ENCODE data around the gene CPVL. TPM values are rescaled to one million over a fixed set of nuclear protein-coding genes. Genes with fewer than 3 reads are reported as not detected.
A peak's percentile ranks its signal among the peaks of the same experiment; 100 is the strongest.

Gene CPVL
- total RNA-seq, 3 donors from 2014 or later (not counting 1 experiment from before 2014, with no cell fraction given): 4.9 to 11.6 (median 9.8) TPM

- no peak for TF ChIP-seq CTCF (IDR thresholded peaks at IDR 0.05)
- Histone ChIP-seq H3K9me3 (ENCODE audit: control insufficient read depth, insufficient read depth, low read length) (no peaks in the 10 kb centered on the region), H3K4me3 (ENCODE audit: low read length) (no peak within 1 kb of the TSS), H3K4me1 (ENCODE audit: control insufficient read depth, insufficient read depth, low read length) (peaks cover 34% of the 10 kb centered on the region), H3K27ac (ENCODE audit: low read length) (no peak within 1 kb of the TSS), H3K36me3 (ENCODE audit: control insufficient read depth, insufficient read depth, low read length) (no peaks in the 10 kb centered on the region), H3K27me3 (ENCODE audit: control insufficient read depth, insufficient read depth, low read length) (peaks cover 35% of the 10 kb centered on the region)
- Mint-ChIP-seq H3K27me3 (ENCODE audit: low read depth in 2 of 2) (peaks cover 39 to 45% of the 10 kb centered on the region in 2 donors), H3K4me3 (peak within 1 kb of the TSS; percentile 79), H3K9me3 (no peaks in the 10 kb centered on the region), H3K27ac (no peak within 1 kb of the TSS), H3K4me1 (peaks cover 14 to 17% of the 10 kb centered on the region in 2 donors), H3K36me3 (no peaks in the 10 kb centered on the region)
- DNase-seq: no peak
- 15% methylated on average over 66 of the region's 66 CpGs for WGBS (ENCODE audit: insufficient coverage)
- peak in 1 of 3 donors; percentile 23 for ATAC-seq
- intact Hi-C loops (cut with micrococcal nuclease): no loop called here
Observed at GRCh38 chr7:28958235-28958979, 187.9 kb downstream of the CPVL start, which contains the start of gene TRIL. TRIL (minus strand) TSS chr7:28958330; CDS start chr7:28958046, 284 bp downstream.

DNA sequence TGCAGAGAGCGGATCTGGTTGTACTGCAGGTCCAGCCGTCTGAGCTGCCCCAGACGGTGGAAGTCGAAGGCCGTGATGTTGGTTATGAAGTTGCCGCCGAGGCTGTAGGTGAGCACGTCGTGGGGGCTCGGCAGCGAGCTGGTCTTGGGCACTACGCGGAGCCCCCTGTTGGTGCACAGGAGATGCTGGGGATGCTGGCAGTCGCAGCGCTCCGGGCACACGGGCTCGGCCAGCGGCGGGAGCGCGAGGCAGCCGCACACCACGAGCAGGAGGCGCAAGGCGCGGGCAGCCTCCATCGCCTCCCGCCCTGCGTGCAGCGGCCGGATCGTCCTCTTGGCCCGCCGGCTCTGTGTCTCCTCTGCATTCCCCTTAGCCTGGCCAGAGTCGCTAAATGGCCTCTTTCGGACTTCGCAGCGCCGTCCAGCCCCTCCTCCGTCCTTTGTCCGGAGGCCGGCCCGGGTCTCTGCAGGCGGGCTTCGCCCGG is 188.5 kb downstream of the CPVL start:
- Histone ChIP-seq H3K27me3 (ENCODE audit: control insufficient read depth, insufficient read depth, low read length) (peaks cover 40% of the 10 kb centered on the region), H3K27ac (ENCODE audit: low read length) (no peak overlapping the region), H3K36me3 (ENCODE audit: control insufficient read depth, insufficient read depth, low read length) (no peaks in the 10 kb centered on the region), H3K4me1 (ENCODE audit: control insufficient read depth, insufficient read depth, low read length) (peaks cover 34% of the 10 kb centered on the region), H3K9me3 (ENCODE audit: control insufficient read depth, insufficient read depth, low read length) (no peaks in the 10 kb centered on the region), H3K4me3 (ENCODE audit: low read length) (no peak overlapping the region)
- intact Hi-C loops (cut with micrococcal nuclease): no loop called here
- no peaks in the 10 kb centered on the region for H3K36me3 Mint-ChIP-seq
- no peak for ATAC-seq
- H3K4me1 Mint-ChIP-seq: peaks cover 14 to 17% of the 10 kb centered on the region in 2 donors
- peak overlapping the region; percentile 79 for H3K4me3 Mint-ChIP-seq
- 8% methylated on average over 47 of the region's 47 CpGs for WGBS (ENCODE audit: insufficient coverage)
- no peak for TF ChIP-seq CTCF (IDR thresholded peaks at IDR 0.05)
- no peak for DNase-seq
- no peak overlapping the region for H3K27ac Mint-ChIP-seq
- no peaks in the 10 kb centered on the region for H3K9me3 Mint-ChIP-seq
- H3K27me3 Mint-ChIP-seq (ENCODE audit: low read depth in 2 of 2): peaks cover 42 to 51% of the 10 kb centered on the region in 2 donors

- Mint-ChIP-seq H3K27me3 (ENCODE audit: low read depth in 2 of 2) (peaks cover 48 to 52% of the 10 kb centered on the region in 2 donors), H3K36me3 (no peaks in the 10 kb centered on the region), H3K4me3 (peak overlapping the region; percentile 79), H3K27ac (no peak overlapping the region), H3K4me1 (peaks cover 14 to 17% of the 10 kb centered on the region in 2 donors), H3K9me3 (no peaks in the 10 kb centered on the region)
- H3K36me3 ChIP-seq (ENCODE audit: control insufficient read depth, insufficient read depth, low read length): no peaks in the 10 kb centered on the region
- peak overlapping the region; percentile 34 for H3K4me3 ChIP-seq (ENCODE audit: low read length)
- H3K9me3 ChIP-seq (ENCODE audit: control insufficient read depth, insufficient read depth, low read length): no peaks in the 10 kb centered on the region
- ATAC-seq (peak in 2 of 3 donors; percentile 14 to 38), DNase-seq (no peak)
- 6% methylated on average over 59 of the region's 59 CpGs for WGBS (ENCODE audit: insufficient coverage)
- no peak overlapping the region for H3K27ac ChIP-seq (ENCODE audit: low read length)
- intact Hi-C loops (cut with micrococcal nuclease): no loop called here
- TF ChIP-seq CTCF (IDR thresholded peaks at IDR 0.05): no peak
- H3K4me1 ChIP-seq (ENCODE audit: control insufficient read depth, insufficient read depth, low read length): peaks cover 34% of the 10 kb centered on the region
- peaks cover 42% of the 10 kb centered on the region for H3K27me3 ChIP-seq (ENCODE audit: control insufficient read depth, insufficient read depth, low read length)
Observed at GRCh38 chr7:28957064-28957750, 189.1 kb downstream of the CPVL start.

Measured in natural killer cell (primary cell).